Transverse colon (tissue), 4 donors: ENCODE results near the gene PTPRD. TPM values are rescaled to one million over a fixed set of nuclear protein-coding genes. Genes with fewer than 3 reads are reported as not detected.

ENCODE experiments used
- DNase-seq: peaks from one replicate; pipeline ENCODE4 v3.0.0-alpha.2; 2019
- H3K27ac ChIP-seq, 4 donors: fragments of 200-600 bp; sonication (generic); 2 replicates each; pipeline ENCODE4 v1.5.1; 2016 to 2018; ENCODE audit warnings: inconsistent platforms in 4 of 4
- H3K27me3 ChIP-seq: fragments of 200-600 bp; sonication (generic); 2 replicates; pipeline ENCODE4 v1.5.1; 2017; ENCODE audit warnings: inconsistent platforms
- H3K36me3 ChIP-seq, 4 donors: fragments of 200-600 bp; sonication (generic); 2 replicates each; pipeline ENCODE4 v1.5.1; 2017 to 2019; ENCODE audit warnings: inconsistent platforms in 4 of 4
- H3K4me1 ChIP-seq, 4 donors: fragments of 200-600 bp; sonication (generic); 2 replicates each; pipeline ENCODE4 v1.5.1; 2017 to 2020; ENCODE audit warnings: inconsistent platforms in 4 of 4
- H3K4me3 ChIP-seq, 4 donors: fragments of 200-600 bp; sonication (generic); 1 replicate in 1 of 4; 2 replicates in 3 of 4; pipeline versions ENCODE4 v1.5.1 to v1.6.1; 2017 to 2019; ENCODE audit warnings: inconsistent platforms in 4 of 4
- H3K9me3 ChIP-seq, 2 donors: fragments of 200-600 bp; sonication (generic); 2 replicates each; pipeline ENCODE4 v1.5.1; 2017 to 2019; ENCODE audit warnings: inconsistent platforms in 2 of 2
- EP300 ChIP-seq: sonication (generic); formaldehyde crosslinking; IDR thresholded peaks from one replicate; pipeline ENCODE4 v1.6.1; 2017; ENCODE audit warnings: antibody characterized with exemption, low read depth
- POLR2A ChIP-seq: fragments of 450-650 bp; IDR thresholded peaks from one replicate; pipeline ENCODE4 v1.6.1; 2016; ENCODE audit warnings: antibody characterized with exemption, mild to moderate bottlenecking, moderate library complexity
- POLR2AphosphoS5 ChIP-seq, 3 donors: sonication (generic); formaldehyde crosslinking; IDR thresholded peaks; one replicate each; pipeline ENCODE4 v1.6.1; 2016; ENCODE audit warnings: antibody characterized with exemption in 3 of 3
- WGBS, 2 donors: methylation state at CpG; one replicate each; pipeline ENCODE4 v1.1.5; 2018; ENCODE audit warnings: low coverage in 1 of 2; 5-methylcytosine and 5-hydroxymethylcytosine counted together
- in situ Hi-C, 4 donors: fragments of 200-750 bp; cut with MboI; loops; one replicate each; pipeline versions ENCODE4 v1.15.0 to v1.15.1; 2017; ENCODE audit warnings: low sequenced_read_pairs in 3 of 4, low pct_ligation_motif_present in 1 of 4, low pct_unique_long_range_greater_than_20kb in 1 of 4
- intact Hi-C: fragments of 100-400 bp; cut with DNase I; formaldehyde crosslinking; loops from one replicate; pipeline ENCODE4 v1.15.1; 2023; ENCODE audit warnings: low total_unique reads
- total RNA-seq, 4 donors: library from RNA; depleted of rRNA; stranded (reverse); fragments of >200 nt; gene quantifications; one replicate each; pipeline ENCODE4 v1.1.0, GENCODE V29; 2016
- TF ChIP-seq, protein P1 (sequence below), 5 experiments: fragments of 200-600 bp in 3 of 5; fragments of 450-650 bp in 2 of 5; sonication (generic) in 3 of 5; IDR thresholded peaks; 1 replicate in 2 of 5; 2 replicates in 3 of 5; pipeline ENCODE4 v1.5.1; 2016 to 2017; ENCODE audit warnings: antibody characterized with exemption in 5 of 5, inconsistent platforms in 3 of 5, mild to moderate bottlenecking in 2 of 5, moderate library complexity in 1 of 5

The PTPRD gene
- total RNA-seq, 4 donors from 2014 or later = 43.0 to 115 (median 79.1) TPM

DNA sequence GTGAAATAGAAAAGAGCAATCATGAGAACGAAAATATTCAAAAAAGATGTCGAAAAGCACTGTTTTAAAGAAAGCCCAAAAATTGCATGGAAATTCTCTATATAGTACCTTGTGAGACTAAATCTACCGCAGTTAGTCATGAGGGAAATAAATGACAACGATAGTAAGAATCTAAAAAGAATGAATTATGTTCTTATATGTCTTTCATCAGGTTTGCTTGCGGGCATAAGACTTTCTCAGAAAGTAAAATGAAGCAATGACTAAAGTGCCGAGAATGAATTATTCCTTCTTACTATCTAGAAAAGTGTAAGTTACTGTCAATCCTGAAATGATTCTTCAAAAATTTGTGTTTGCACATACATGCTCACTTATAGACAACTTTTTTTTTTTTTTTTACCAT, 26.4 kb downstream of the PTPRD start:
- Histone ChIP-seq H3K9me3 (no peaks in the 10 kb centered on the region), H3K27ac (no peak overlapping the region), H3K4me1 (no peaks in the 10 kb centered on the region), H3K36me3 (no peaks in the 10 kb centered on the region), H3K27me3 (no peaks in the 10 kb centered on the region), H3K4me3 (no peak overlapping the region)
- intact Hi-C loops = no loop called here
- in situ Hi-C loops = loop anchor here in 1 of 4 donors (25.0 kb wide), 1 partner anchor 99 kb away; no protein-coding TSS in a partner anchor
- DNase-seq = no peak
- TF ChIP-seq, protein P1, sequence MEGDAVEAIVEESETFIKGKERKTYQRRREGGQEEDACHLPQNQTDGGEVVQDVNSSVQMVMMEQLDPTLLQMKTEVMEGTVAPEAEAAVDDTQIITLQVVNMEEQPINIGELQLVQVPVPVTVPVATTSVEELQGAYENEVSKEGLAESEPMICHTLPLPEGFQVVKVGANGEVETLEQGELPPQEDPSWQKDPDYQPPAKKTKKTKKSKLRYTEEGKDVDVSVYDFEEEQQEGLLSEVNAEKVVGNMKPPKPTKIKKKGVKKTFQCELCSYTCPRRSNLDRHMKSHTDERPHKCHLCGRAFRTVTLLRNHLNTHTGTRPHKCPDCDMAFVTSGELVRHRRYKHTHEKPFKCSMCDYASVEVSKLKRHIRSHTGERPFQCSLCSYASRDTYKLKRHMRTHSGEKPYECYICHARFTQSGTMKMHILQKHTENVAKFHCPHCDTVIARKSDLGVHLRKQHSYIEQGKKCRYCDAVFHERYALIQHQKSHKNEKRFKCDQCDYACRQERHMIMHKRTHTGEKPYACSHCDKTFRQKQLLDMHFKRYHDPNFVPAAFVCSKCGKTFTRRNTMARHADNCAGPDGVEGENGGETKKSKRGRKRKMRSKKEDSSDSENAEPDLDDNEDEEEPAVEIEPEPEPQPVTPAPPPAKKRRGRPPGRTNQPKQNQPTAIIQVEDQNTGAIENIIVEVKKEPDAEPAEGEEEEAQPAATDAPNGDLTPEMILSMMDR (IDR thresholded peaks at IDR 0.05) = no peak
- WGBS, 2 donors = 88% methylated on average over 6 of the region's 6 CpGs

DNA sequence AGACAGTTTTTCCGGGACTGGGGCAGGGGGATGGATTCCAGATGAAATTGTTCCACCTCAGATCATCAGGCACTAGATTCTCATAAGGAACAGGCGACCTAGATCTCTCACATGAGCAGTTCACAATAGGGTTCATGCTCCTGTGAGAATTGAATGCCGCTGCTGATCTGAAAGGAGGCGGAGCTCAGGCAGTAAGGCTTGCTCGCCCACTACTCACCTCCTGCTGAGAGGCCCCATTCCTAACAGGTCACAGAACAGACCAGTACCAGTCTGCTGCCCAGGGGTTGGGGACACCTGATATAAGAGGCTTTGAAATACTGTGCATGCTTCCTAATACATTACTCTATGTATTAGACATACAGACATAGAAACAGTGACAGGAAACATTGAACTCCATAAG, 41.1 kb downstream of the PTPRD start:
- intact Hi-C loops = no loop called here
- in situ Hi-C loops = no loop called here
- Histone ChIP-seq H3K4me3 (no peak overlapping the region), H3K27ac (no peak overlapping the region), H3K27me3 (no peaks in the 10 kb centered on the region), H3K36me3 (no peaks in the 10 kb centered on the region), H3K4me1 (no peaks in the 10 kb centered on the region), H3K9me3 (no peaks in the 10 kb centered on the region)
- DNase-seq = no peak
- TF ChIP-seq POLR2A = no peak
- TF ChIP-seq, protein P1 (IDR thresholded peaks at IDR 0.05) = no peak
- TF ChIP-seq POLR2AphosphoS5 (IDR thresholded peaks at IDR 0.05) = no peak
- no peak for TF ChIP-seq EP300
- WGBS, 2 donors = 71 to 100% methylated on average over 1 to 5 of the region's 5 CpGs

DNA sequence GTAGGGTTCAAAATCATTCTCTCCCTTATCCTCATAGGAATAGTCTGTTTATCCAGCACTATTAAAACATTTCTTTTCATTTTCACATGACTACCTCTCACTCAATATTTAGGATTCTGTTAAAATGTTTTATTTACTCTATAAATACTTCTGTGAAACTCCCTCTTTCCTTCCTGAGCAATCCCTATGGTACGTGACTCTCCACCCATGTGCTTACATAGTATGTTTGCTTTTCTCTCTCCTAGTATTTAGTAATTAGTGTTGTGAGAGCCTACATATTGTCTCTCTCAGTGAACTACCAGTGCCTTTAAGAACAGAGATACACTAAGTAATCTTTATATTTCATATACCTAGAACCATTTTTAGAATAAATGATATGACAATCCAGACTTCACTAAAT, 46.0 kb downstream of the PTPRD start:
- WGBS, 2 donors = 29 to 44% methylated on average over 1 of the region's 1 CpG
- no peak for DNase-seq
- H3K4me3 ChIP-seq = no peak overlapping the region
- in situ Hi-C loops (no loop called here), intact Hi-C loops (no loop called here)
- TF ChIP-seq, protein P1 (IDR thresholded peaks at IDR 0.05) = no peak
- TF ChIP-seq POLR2AphosphoS5 (IDR thresholded peaks at IDR 0.05) (no peak), EP300 (no peak)
- H3K36me3 ChIP-seq = no peaks in the 10 kb centered on the region
- no peaks in the 10 kb centered on the region for H3K27me3 ChIP-seq
- no peaks in the 10 kb centered on the region for H3K4me1 ChIP-seq
- no peak overlapping the region for H3K27ac ChIP-seq
- H3K9me3 ChIP-seq = no peaks in the 10 kb centered on the region

DNA sequence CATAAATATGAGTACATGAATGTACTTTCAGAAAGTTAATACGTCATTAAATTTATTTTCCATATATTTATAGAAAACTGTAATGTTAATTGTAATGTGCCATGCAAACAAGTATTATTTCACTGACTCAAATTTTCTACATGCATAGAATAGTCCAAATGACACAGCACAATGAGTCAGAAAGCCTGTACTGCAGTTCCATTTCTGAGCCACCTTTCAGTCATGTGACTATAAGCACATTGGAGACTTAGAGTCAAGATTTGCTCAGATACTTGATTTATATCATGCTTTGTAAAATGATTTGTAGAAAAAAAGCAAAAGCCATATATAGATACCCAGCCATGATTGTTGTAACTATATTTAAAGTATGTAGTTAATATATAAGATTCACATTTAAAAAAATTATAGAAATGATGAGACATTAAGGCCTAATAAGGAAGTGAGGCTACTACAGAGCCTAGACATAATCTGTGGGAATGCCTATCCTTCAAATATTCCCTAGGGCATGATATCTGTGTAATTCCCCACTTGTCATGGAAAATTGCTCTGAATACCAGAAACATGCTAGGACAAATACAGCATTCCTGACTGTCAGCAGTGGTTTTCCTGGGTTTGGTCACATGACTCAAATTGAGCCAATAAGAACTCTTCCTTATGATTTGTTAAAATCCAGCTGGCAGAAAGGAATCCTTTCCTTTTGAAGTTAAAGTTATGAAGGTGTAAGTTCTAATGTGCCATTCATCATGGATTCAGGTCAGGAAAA, 50.0 kb downstream of the PTPRD start:
- WGBS, 2 donors = 89% methylated on average over 1 of the region's 1 CpG
- Histone ChIP-seq H3K4me3 (no peak overlapping the region), H3K9me3 (no peaks in the 10 kb centered on the region), H3K27ac (no peak overlapping the region), H3K4me1 (no peaks in the 10 kb centered on the region), H3K36me3 (no peaks in the 10 kb centered on the region), H3K27me3 (no peaks in the 10 kb centered on the region)
- in situ Hi-C loops = no loop called here
- intact Hi-C loops = no loop called here
- TF ChIP-seq POLR2AphosphoS5 (IDR thresholded peaks at IDR 0.05) (no peak), EP300 (no peak), POLR2A (no peak)
- TF ChIP-seq, protein P1 (IDR thresholded peaks at IDR 0.05) = no peak
- no peak for DNase-seq
